Effector CD4-positive, alpha-beta T cell (primary cell): Measurements from ENCODE around the gene PARS2.

Experiments
- DNase-seq: peaks from one replicate; pipeline ENCODE4 v3.0.0-alpha.2; 2020

The PARS2 gene

GRCh38 chr1:54774820-54775498, 10.6 kb upstream of the PARS2 start:
- DNase-seq = no peak

DNA sequence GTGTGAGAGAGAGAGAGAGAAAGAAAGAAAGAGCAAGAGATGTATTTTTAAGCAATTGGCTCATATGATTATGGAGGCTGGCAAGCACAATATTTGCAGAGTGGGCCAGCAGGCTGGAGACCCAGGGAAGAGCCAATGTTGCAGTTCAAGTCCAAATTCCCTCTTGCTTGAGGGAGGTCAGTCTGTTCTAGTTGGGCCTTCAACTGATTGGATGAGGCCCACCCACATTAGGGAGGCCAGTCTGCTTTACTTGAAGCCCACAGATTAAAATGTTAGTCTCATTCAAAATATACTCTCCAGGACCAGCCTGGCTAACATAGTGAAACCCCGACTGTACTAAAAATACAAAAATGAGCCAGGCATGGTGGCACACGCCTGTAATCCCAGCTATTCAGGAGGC, 8.6 kb upstream of the PARS2 start:
- DNase-seq = no peak

DNA sequence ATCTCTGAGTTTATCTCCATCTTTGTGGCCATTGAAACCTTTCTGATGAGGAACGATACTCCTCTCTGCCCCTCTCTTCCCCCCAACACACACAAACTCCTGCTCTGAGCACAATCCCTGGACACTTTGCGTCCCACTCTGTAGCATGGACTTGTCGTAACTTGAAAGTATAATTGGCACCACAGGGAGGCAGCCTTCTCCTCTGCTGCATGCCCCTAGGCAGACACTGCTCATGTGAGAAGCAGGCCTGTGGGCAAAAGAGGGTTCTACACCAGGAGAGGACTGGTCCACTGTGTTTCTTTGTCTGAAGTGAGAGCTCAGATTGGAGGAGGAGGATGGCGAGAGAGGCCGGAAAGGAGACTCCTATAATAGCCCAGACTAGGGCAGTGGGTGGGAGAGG, 3.8 kb upstream of the PARS2 start:
- no peak for DNase-seq

DNA sequence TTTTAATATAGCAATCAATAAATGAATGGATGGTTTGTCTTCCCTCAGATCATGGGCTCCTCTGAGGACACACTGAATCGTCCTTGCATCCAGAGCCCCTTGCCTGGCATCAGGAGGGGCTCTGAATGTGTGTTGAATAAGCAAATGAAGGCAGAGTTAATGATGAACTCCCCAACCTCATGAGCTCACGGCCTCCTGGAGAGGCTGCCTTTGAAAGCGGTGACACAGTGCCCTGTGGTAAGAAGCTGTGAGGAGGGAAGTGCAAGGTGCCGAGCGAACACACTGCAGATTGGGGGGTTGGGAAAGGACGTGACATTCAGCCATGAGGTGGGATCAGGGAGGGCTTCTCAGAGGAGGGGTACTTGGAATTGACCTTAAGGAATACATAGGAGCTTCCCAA, 3.2 kb upstream of the PARS2 start:
- DNase-seq = no peak

DNA sequence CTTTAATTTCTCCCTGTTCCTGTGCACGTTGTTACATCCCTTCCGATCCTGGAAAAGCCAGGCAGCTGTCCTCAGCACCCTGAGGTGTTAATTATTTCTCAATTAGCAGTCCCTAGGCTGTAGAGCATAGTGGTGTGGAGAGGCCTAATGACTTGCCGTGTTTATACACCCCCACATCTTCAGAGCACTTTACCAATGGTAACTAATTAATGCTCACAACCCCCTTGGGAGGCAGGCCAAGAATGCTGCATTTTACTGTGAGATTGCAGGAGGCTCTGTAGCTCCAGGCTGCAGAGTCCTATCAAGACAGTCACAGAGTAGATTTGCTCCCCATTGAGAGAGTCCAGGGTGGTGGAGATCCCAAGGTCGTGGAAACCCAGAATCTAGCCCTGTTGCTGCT, 2.4 kb upstream of the PARS2 start:
- DNase-seq = no peak

DNA sequence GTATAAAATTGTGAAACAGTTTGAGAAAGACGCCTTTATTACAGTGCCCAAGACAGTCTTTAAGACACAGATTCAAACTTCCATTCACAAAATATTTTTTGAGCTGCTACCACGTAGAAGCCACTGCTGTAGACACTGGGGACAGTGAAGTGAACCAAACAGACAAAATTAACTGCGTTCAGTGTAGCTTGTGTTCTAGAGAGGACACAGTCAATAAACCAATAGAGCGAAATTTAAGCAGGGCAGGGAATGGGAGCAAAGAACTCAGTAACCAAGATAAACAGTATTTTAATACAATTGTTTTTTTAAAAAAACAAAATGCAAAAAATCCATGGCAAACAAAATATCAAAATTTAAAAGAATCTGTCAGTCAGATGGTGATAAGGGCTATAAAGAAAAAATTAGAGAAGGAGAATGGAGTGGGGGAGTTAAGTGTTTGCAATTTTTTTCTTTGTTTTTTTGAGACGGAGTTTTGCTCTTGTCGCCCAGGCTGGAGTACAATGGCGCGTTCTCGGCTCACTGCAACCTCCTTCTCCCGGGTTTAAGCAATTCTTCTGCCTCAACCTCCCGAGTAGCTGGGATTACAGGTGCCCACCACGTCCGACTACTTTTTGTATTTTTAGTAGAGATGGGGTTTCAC, 719 bp upstream of the PARS2 start:
- no peak for DNase-seq

DNA sequence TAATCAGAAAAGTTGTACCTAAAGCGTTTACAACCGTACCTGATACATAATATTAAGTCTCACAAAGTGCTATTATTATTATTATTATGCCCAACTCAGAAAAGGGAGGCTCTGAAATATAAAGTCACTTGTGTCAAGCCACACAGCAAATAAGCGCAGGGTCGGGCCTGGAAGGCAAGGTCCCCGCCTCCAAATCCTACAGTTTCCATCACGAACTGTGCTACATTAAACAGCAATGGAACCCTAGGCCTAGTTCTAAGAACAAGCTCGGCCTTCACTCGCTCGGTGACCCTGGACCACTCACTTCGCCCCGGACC, 549 bp downstream of the PARS2 start:
- DNase-seq = no peak

DNA sequence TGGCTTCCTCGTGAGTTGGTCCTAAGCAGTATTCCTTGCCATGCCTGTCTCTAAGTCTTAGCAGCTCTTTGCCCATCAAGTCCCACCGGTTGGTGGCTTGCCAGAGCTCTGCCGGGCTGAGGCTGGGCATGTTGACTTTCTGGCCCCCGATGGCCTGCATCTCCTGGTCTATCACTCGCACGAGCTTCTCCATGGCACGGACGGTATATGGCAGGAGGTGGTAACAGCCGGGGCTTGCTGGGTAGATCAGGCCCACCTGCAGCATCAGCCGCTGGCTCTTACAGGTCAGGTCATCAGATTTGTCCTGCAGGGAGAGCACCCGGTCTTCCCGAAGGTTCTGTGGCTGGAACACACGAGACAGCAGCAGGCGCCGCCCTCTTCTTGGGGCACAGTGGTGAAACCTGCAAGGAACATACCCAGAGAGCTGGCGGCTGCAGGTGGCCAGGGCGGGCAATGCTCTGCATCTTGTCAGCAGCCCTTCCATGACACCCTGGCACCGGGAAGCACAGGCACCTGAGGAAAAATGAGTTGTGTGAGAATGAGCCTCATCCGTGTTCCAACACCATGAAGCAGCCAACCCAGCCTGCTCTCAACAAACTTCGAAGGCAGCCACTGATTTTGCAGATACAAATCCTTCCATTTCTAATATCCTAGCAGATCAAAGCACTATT, 5.5 kb downstream of the PARS2 start:
- no peak for DNase-seq

- no peak for DNase-seq
Observed at GRCh38 chr1:54757833-54758232, 6.5 kb downstream of the PARS2 start.

DNA sequence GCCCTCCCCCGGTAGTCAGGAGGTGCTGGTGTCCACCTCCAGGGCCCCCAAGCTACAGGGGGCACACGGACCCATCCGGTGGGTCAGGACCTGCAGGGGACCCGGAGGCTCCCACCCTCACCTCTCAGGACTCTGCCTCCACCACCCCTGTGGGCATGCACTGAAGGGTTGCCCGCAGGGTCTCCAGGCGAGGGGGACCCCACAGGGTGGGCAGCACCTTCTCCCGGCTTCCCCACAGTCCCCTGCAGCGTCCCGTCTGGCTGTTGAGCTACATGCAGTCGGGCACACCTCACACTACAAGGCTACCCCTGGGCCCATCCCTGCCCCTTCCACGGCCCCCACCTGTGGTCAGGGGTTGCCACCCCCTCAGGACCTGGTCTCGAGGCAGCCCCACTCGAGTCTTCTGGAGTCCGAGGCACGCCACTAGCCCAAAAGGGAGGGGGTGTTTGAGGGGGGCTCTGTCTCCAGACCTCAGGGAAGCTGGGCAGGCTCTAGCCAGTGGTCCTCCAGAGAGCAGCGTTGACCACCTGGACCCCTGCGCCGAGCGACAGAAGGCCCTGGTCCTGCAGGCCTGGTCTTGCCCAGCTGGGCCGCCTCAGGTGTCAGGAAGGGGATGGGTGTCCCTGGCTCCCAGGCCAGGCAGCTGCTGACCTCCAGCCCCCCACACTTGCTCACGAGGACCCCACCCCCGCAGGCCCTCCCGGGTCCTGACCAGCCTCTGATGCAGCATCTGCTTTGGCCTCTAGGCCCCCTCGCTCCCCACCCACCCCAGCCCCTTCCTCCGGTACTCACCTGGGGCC, 9.6 kb downstream of the PARS2 start:
- DNase-seq = no peak

- no peak for DNase-seq
Observed at GRCh38 chr1:54754045-54754444, 10.3 kb downstream of the PARS2 start.

DNA sequence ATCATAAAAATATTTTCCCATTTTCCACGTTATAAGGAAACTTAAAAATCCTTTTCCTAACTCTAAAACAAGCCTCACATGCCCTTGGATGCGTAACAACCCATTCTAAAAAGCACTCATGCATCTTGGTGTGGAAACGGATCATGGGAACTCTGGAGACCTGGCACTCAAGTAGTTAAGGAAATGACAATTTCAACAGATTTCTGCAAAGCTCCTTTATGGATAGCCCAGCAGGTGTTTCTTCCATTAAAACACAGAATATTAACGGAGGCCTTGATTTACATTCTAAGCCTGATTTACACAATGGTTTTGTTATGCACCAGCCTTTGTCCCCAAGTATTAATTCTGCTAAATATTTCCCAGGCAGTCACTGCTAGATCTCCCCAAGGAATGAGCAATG, 12.9 kb downstream of the PARS2 start:
- DNase-seq = no peak

DNA sequence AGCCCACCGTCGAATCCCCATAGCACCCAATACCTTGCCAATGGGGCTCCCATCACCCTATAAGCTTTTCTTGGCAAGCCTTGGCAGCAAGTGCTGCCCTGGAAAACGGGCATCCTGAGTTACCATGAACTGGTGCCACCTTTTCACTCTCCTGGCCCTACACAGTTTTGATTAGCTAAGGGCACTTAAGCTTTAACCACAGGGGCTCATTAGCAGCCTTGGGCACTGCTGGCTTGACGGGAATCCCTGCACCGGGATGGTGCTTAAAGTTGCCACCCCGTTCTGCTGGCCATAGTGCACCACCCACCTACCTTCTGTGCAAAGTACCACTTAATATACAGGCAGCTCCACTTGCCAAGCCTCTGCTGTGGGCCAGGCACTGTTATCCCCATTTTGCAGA, 13.7 kb downstream of the PARS2 start:
- DNase-seq = no peak

DNA sequence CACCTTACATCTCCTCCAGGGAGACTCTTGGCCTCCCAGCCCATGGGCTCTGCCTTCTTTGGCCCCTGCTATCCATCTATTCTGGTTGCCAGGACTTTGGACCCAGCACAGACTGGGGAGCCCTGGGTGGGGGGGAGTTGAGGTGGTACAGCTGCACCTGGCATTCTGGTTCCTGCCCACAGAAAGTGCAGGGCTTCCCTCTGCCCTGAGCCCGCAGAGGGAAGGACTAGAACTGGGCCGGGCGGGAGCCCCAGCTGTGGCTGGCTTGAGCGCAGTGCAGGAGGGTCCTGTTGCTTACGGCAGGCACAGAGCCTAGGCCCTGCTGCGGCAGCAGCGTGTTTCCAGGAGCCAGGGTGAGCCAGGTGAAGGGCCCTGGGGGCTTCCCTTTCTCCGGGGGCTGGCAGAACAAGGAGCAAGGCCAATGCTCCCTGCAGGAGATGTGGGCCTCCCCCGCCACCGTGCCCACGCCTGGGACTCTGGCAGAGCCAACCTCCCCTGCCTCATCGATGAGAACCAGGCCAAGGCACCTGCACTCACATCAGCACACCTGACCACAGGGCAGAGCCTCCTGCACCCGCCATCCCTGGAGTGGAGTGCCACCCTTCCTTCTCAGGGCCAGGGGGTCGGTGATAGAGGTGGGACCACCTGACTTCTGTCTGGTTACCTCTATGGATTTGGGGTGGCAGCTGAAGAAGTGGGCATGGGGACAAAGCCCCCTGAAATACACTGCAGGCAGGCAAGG, 16.1 kb downstream of the PARS2 start:
- no peak for DNase-seq

DNA sequence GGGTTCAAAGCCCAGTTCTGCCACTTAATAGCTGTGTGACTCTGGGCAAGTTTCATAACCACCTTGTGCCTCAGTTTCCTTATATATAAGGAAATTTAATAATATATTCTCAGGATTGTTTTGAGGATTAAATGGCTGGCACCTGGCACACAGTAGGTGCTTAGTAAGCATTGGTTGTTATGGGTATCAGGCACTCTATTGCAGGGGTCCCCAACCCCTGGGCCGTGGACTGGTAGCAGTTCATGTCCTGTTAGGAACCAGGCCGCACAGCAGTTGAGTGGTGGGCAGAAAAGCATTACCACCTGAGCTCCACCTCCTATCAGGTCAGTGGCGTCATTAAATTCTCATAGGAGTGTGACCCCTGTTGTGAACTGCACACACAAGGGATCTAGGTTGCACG, 18.5 kb downstream of the PARS2 start:
- DNase-seq = no peak

DNA sequence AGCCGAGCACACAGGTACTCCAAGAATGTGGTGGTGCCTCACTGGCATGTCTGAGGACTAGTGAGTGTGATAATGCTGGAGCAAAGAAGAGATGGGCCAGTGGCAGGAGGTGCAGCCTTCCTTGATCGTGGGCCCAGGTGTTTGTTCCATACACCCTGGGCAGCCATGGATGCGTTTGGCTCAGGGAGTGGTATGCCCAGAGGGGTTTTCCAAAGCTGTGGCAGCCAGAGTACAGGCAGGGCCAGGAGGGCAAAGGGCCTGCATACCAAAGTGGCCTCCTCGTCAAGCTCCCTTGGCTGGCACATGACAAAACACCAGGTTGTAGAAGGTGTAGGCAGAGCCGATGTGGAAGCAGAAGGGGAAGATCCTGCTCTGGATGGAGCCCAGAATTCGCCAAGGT, 19.0 kb downstream of the PARS2 start:
- DNase-seq = no peak

DNA sequence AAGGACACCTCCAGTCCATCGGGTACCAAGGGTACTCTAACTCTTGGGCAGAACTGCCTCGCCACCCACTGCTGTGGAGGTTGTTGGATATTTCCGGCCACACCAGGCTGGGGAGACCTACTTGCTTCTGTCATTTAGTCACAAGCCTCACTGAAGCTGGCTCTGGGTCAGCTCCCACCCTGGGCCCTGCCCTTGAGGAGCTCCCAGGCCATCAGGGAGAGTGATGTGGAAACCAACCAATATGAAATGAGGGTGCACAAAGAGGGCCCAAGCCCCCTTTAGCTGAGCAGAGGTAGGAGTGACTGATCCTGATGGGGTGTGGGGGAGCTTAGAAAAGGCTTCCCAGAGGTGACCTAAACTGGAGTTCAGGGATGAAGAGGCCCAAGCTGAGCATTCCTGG, 19.6 kb downstream of the PARS2 start:
- DNase-seq = no peak

- DNase-seq = no peak
Observed at GRCh38 chr1:54743416-54744226, 20.7 kb downstream of the PARS2 start.

GRCh38 chr1:54742282-54742681, 22.0 kb downstream of the PARS2 start:
- no peak for DNase-seq

DNA sequence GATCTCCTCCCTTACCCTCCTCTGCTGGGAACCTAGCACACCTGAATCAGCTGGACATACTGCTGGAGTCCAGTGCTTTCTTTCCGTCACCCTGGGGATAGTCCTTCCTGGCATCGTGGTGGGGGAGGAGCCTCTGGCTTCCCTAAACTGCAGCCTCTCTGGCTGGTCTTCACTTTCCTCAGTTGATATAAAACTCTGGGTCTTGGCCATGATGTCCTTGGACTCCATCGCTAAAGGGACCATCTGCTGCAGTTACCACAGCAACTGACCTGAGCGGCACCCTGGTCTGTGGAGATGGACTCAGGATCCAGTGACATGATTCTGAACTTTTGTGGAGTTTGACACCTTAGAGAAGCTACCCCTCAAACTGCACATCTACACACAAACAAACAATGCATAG, 22.8 kb downstream of the PARS2 start:
- no peak for DNase-seq

DNA sequence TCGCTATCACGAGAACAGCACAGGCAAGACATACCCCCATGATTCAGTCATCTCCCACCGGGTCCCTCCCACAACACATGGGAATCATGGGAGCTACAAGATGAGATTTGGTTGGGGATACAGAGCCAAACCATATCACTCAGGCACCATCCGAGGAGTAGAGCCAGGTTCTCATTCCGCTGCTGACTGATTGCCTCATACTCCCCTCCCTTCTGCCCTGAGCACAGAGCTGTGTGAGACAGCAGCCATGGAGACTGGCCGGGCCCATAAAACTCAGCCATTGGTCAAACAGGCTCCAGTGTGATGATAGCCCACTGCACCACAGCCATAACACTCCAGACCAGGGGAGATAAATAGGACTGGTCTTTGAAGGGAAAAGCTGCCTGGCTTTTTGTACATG, 26.1 kb downstream of the PARS2 start:
- no peak for DNase-seq

DNA sequence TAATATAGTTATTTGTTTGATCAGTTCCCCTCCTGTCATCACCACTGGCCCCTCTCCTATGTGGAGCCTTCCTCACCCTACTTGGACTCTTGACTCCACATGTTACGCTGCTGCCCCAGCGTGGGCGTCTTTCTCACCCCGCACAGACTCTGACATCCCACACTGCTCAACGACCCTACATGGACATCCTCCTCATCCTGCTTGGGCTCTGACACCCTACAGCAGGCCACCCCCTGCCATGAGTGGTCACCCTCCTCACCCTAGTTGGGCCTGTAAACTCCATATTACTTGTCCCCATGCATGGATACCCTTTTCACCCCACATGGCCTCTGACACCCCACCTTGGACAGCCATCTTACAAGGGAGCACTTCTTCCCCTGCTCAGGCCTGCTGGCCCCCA, 27.6 kb downstream of the PARS2 start:
- DNase-seq = no peak
